Measurements from ENCODE around the gene LENG8.
"Not testable (repeated sequence)": the region's sequence is repeated elsewhere in the genome, so short reads cannot be mapped to it uniquely, and the experiment has no call there.

Gene LENG8

DNA sequence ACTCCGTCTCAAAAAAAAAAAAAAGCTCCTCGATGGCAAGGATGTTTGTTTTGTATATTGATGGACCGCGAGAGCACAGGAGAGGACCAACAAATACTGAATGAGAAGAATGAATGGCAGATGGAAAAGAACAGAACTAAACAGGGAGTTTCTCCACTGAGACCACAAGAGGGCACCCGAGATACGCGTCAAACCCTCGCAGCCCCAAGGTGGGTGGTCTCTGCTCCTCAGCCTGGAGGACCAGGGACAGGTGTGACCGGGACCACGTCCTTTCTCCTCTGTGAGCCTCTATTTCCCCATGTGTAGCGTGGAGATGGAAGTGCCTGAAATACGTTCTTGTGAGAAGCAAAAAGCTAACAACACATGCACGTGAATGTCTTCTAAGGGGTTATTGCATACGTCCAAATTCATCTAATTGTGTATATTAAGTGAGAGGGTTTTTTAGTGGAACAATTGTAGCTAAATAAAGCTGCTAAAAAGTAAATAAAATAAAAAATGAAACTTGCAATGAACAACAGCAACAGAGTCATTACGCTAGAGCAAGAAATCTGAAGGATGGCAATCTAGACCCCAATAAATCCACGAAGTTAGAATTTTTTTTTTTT, 32.4 kb downstream of the LENG8 start:
- Mint-ChIP-seq H3K36me3 (ENCODE audit: low read depth) (no peaks in the 10 kb centered on the region), H3K9me3 (no peaks in the 10 kb centered on the region), H3K27ac (peak overlapping the region; percentile 35), H3K4me1 (ENCODE audit: low read depth) (peaks cover 21% of the 10 kb centered on the region), H3K27me3 (ENCODE audit: low read depth) (peaks cover 18% of the 10 kb centered on the region), H3K4me3 (peak overlapping the region; percentile 10)
- DNase-seq (ENCODE audit: low spot score) = peak; percentile 34

DNA sequence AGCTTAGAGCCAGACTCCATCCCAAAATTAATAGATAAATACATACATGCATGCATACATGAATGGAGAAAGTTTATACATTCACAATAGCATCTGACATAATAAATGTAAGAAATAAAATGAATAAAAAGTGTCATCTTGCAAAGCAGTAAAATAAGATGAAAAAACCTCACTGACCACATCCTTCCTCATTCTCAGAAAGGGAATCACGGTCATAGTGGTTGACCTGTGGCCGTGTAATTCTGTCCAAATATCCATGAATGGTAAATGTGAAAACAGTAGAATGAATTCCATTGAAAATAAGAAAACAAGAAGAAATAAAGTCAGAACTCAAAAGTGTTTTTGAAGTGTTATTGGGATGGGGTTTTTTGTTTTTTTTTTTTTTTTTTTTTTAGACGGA, 33.9 kb downstream of the LENG8 start:
- Mint-ChIP-seq H3K27ac (no peak overlapping the region), H3K4me3 (no peak overlapping the region), H3K36me3 (ENCODE audit: low read depth) (no peaks in the 10 kb centered on the region), H3K4me1 (ENCODE audit: low read depth) (peaks cover 21% of the 10 kb centered on the region), H3K9me3 (no peaks in the 10 kb centered on the region), H3K27me3 (ENCODE audit: low read depth) (peaks cover 13% of the 10 kb centered on the region)
- no peak for DNase-seq (ENCODE audit: low spot score)

DNA sequence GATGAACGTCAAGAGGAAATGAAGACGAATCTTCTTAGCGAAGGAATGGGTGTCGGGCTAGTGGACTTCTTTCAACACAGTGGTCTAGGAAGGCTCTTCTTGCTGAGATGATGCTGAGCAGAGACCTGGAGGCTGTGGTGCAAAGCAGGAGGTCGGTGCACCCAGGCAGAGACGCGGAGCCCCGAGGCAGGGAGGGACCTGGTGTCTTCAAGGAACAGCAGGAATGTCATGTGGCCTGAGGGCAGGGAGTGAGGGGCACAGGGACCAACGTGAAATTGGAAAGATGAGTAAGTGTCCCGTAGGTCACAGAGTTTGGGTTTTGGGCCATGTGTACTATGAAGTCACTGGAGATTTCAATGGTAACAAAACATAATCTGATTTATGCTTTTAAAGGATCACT, 35.5 kb downstream of the LENG8 start:
- H3K4me3 Mint-ChIP-seq = no peak overlapping the region
- DNase-seq (ENCODE audit: low spot score) = no peak
- no peak overlapping the region for H3K27ac Mint-ChIP-seq
- no peaks in the 10 kb centered on the region for H3K9me3 Mint-ChIP-seq
- peaks cover 12% of the 10 kb centered on the region for H3K27me3 Mint-ChIP-seq (ENCODE audit: low read depth)
- no peaks in the 10 kb centered on the region for H3K36me3 Mint-ChIP-seq (ENCODE audit: low read depth)
- H3K4me1 Mint-ChIP-seq (ENCODE audit: low read depth) = peaks cover 18% of the 10 kb centered on the region

DNA sequence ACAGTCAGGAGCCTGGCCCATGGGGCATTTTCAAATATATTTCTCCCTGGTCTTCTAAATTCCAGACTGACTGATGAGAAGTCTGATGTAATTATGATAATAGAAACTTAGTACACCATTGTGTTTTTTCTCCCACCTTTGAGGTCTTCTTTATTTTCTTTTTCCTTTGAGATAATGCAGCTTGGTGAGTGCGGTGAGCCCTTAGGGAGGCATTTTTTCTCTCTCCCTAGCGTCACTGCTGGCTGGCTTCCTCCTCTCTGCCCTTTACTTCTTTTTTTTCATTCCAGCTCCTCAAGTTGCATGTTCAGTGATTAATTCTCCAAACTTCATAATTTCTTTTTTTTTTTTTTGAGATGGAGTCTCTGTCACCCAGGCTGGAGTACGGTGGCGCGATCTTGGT, 36.9 kb downstream of the LENG8 start:
- Mint-ChIP-seq H3K27ac (no peak overlapping the region), H3K4me1 (ENCODE audit: low read depth) (peaks cover 16% of the 10 kb centered on the region), H3K4me3 (no peak overlapping the region), H3K36me3 (ENCODE audit: low read depth) (no peaks in the 10 kb centered on the region), H3K27me3 (ENCODE audit: low read depth) (peaks cover 16% of the 10 kb centered on the region), H3K9me3 (no peaks in the 10 kb centered on the region)
- no peak for DNase-seq (ENCODE audit: low spot score)

DNA sequence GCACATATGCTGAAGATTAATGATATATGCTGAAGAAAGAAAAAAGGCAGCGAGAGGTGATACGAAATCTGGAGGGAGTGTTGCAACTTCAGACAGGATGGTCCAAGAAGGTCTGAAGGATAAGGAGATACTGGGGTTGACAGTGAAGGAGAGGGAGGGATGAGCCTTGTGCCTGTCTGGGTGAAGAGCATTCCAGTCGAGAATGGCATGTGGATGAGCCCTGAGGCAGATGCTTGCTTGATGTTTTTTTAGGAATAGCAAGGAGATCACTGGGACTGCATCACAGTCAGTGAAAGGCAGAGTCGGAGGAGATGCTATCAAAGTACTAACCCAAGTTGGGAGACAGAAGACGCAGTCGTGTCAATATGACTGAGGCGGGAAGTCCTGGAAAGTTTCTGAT, 40.3 kb downstream of the LENG8 start:
- Mint-ChIP-seq H3K4me1 (ENCODE audit: low read depth) (peaks cover 3% of the 10 kb centered on the region), H3K9me3 (no peaks in the 10 kb centered on the region), H3K4me3 (no peak overlapping the region), H3K27me3 (ENCODE audit: low read depth) (peaks cover 19% of the 10 kb centered on the region), H3K27ac (no peak overlapping the region), H3K36me3 (ENCODE audit: low read depth) (no peaks in the 10 kb centered on the region)
- DNase-seq (ENCODE audit: low spot score) = no peak

DNA sequence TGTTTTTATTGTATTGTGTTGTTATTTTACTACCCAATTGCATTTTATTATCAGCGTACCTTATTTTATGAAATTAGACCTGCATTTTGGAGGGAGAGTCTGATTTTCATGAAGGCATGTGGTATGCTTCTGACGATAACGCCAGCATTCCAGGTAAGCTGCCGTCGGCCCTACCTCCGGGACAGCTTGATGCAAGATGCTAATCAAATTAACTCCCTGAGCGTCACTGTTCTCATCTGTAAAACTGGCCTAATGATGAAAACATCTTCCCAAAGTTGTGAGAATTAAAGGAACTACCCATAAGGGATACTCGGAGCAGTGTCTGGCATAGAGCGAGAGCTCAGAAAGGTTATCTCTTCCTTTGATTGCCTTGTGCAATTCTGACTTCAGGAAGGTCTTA, 40.8 kb downstream of the LENG8 start:
- DNase-seq (ENCODE audit: low spot score) = no peak
- H3K27me3 Mint-ChIP-seq (ENCODE audit: low read depth) = peaks cover 20% of the 10 kb centered on the region
- H3K9me3 Mint-ChIP-seq = no peaks in the 10 kb centered on the region
- peaks cover 3% of the 10 kb centered on the region for H3K4me1 Mint-ChIP-seq (ENCODE audit: low read depth)
- no peaks in the 10 kb centered on the region for H3K36me3 Mint-ChIP-seq (ENCODE audit: low read depth)
- H3K27ac Mint-ChIP-seq = no peak overlapping the region
- H3K4me3 Mint-ChIP-seq = no peak overlapping the region

DNA sequence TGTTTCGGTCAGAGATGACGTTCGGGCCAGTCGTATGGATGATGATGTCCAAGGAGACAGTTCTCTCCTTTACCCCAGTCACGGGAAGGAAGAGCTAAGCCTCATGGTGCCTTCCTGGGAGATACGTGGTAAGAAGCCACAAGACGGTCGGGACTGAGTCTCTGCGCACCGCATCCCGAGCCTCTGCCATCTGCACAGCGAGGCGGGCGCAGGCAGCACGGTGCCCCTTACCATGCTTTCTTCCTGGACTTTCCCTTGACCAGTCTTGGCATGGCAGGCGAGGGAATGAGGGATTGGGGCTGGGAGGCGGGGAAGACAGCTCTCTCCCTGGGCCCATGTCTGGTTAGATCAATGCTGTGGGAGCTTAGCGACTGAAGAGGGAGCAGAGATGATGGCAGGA, 43.6 kb downstream of the LENG8 start:
- Mint-ChIP-seq H3K9me3 (no peaks in the 10 kb centered on the region), H3K4me1 (ENCODE audit: low read depth) (peaks cover 4% of the 10 kb centered on the region), H3K27ac (no peak overlapping the region), H3K36me3 (ENCODE audit: low read depth) (no peaks in the 10 kb centered on the region), H3K27me3 (ENCODE audit: low read depth) (peaks cover 37% of the 10 kb centered on the region), H3K4me3 (no peak overlapping the region)
- no peak for DNase-seq (ENCODE audit: low spot score)

DNA sequence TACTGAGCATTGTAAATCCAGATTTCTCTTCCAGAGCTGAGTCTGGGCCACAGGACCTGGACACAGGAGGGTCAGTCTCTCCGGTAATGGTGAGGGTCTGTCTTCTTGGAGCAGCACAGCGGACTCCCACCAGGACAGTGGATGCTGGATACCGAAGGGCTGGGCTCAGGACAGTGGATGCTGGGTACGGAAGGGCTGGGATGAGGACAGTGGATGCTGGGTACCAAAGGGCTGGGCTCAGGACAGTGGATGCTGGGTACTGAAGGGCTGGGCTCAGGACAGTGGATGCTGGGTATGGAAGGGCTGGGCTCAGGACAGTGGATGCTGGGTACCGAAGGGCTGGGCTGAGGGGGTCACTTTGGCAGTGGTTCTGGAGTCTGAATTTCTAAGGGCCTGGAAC, 44.1 kb downstream of the LENG8 start:
- peaks cover 39% of the 10 kb centered on the region for H3K27me3 Mint-ChIP-seq (ENCODE audit: low read depth)
- not testable (repeated sequence) for H3K4me1 Mint-ChIP-seq (ENCODE audit: low read depth); H3K9me3 Mint-ChIP-seq; H3K27ac Mint-ChIP-seq; H3K4me3 Mint-ChIP-seq; DNase-seq (ENCODE audit: low spot score); H3K36me3 Mint-ChIP-seq (ENCODE audit: low read depth)

DNA sequence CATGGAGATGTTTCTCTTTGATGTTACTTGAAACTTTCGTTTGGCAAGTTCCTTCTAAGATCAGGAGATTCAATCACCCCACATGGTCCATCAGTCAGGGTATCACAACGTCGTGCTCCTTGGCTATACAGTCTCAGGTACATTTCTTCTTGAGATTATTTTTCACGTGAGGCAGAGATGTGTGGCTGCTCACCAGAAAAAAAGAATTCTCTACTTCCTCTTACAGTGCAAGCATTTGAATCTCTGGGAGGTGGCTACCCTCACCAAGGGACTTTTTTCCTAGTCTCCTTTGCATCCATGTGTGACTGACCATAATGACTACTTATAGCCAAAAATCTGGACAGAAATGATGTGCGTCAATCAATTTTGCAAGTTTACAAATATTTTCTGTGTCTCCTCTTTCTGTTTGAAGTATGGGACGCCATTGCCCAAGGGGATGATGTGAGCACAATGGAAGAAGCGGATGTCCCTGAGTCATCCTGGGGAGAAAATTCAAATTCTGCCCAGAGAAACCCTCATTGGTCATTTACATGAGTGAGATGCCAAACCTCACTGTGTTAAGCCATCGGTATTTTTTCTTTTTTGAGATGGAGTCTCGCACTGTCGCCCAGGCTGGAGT, 45.1 kb downstream of the LENG8 start:
- peaks cover 10% of the 10 kb centered on the region for H3K4me1 Mint-ChIP-seq (ENCODE audit: low read depth)
- H3K9me3 Mint-ChIP-seq = no peaks in the 10 kb centered on the region
- no peaks in the 10 kb centered on the region for H3K36me3 Mint-ChIP-seq (ENCODE audit: low read depth)
- DNase-seq (ENCODE audit: low spot score) = no peak
- H3K27ac Mint-ChIP-seq = no peak overlapping the region
- H3K27me3 Mint-ChIP-seq (ENCODE audit: low read depth) = peaks cover 40% of the 10 kb centered on the region
- H3K4me3 Mint-ChIP-seq = no peak overlapping the region

DNA sequence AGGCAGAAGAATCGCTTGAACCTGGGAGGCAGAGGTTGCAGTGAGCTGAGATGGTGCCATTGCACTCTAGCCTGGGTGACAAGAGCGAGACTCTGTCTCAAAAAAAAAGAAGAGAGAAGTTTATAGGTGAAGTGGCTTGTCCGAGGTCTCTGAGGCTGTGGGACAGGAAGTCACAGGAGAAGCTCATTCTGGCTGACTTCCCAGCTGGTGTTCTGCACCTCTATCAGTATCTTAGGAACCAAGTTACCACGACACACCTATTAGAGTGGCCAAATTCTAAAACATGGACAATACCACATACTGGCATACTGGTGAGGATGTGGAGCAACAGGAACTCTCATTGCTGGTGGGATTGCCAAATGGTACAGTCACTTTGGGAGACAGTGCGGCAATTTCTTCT, 46.3 kb downstream of the LENG8 start:
- peaks cover 38% of the 10 kb centered on the region for H3K27me3 Mint-ChIP-seq (ENCODE audit: low read depth)
- not testable (repeated sequence) for H3K36me3 Mint-ChIP-seq (ENCODE audit: low read depth); H3K27ac Mint-ChIP-seq; DNase-seq (ENCODE audit: low spot score); H3K9me3 Mint-ChIP-seq; H3K4me3 Mint-ChIP-seq
- H3K4me1 Mint-ChIP-seq (ENCODE audit: low read depth) = peaks cover 13% of the 10 kb centered on the region

DNA sequence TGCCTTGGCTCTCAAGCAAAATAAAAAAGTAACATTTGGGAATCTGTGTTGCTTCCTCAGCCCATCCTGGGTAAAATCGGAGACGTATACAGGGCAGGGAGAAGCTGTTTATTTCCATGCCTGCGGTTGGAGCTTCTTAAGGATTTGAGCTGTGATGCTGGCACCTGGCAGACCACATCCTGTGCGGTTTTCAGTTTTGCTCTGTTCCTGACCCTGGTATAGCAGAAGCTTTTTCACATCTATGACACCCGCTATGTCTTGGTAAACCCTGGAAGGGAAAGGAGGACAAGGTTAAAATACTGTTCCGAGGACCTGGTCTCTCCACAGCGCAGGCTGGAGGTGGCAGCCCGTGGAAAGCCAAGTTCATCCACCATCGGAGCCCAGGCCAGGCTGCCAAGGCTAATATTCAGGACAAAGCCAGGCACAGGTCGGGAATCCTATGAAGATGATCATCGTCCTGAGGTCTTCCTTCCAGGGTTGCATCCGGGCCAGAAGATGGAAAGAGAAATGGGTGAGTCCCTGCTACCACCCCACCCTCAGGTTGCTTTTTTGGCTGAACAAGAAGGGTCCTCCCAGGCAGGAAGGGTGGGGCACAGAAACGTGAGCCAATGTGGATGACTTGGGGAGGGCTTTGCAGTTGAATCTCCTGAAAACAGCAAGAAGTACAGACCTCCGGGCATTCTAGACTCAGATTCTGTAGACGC, 48.9 kb downstream of the LENG8 start:
- not testable (repeated sequence) for H3K36me3 Mint-ChIP-seq (ENCODE audit: low read depth); H3K27ac Mint-ChIP-seq; H3K9me3 Mint-ChIP-seq
- Mint-ChIP-seq H3K27me3 (ENCODE audit: low read depth) (peaks cover 29% of the 10 kb centered on the region), H3K4me1 (ENCODE audit: low read depth) (peaks cover 20% of the 10 kb centered on the region), H3K4me3 (peak overlapping the region; percentile 57)
- peak; percentile 23 for DNase-seq (ENCODE audit: low spot score)

DNA sequence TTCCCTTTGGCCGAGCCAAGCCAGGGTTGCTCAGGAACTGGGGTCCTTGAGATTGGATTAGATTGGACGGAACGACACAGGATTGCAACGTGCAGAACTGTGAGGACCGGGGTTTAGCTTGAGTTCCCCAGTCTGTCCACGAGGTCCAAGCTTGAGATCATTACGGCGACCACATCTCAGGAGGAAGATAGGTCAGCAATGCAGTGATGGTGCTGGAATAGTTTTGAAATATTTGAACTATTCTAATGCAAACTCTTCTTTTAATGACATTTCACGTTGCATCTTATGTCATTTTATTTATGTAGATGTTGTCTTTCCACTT, 49.4 kb downstream of the LENG8 start:
- not testable (repeated sequence) for H3K4me3 Mint-ChIP-seq; H3K9me3 Mint-ChIP-seq; H3K27ac Mint-ChIP-seq; DNase-seq (ENCODE audit: low spot score); H3K36me3 Mint-ChIP-seq (ENCODE audit: low read depth)
- H3K4me1 Mint-ChIP-seq (ENCODE audit: low read depth) = peaks cover 20% of the 10 kb centered on the region
- H3K27me3 Mint-ChIP-seq (ENCODE audit: low read depth) = peaks cover 29% of the 10 kb centered on the region

DNA sequence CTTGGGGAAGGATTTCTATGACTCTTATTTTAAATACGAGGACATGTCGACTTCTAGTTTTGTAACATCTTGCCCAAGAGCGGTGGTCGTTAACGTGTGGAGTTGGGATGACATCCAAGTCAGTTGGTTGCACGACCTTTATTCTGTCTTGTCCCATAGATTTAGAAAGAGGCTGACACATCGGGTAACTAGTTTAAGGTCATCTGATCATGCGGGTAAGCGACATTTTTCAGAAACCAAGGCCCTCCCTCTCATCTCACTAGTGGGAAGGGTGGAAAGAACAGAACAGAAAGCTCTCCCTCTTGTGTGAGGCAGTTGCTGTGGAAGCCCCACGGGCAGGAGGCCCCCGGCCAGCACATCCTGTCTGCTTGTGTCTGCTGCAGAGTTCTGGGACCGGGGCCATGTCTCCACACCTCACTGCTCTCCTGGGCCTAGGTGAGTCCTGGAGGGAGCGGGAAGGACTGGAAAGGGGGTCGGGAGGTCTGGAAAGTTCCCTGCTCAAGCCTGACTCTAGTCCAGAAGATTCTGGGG, 53.6 kb downstream of the LENG8 start, which contains the start of gene LAIR2:
Gene LAIR2 (plus strand): TSS at position 314 of the 531 bp plus-strand sequence. CDS start 88 bp downstream, at position 402.
- H3K4me1 Mint-ChIP-seq (ENCODE audit: low read depth) = peaks cover 31% of the 10 kb centered on the region
- peak; percentile 67 for DNase-seq (ENCODE audit: low spot score)
- no peak within 1 kb of the TSS for H3K27ac Mint-ChIP-seq
- peak within 1 kb of the TSS; percentile 54 for H3K4me3 Mint-ChIP-seq
- no peaks in the 10 kb centered on the region for H3K9me3 Mint-ChIP-seq
- H3K27me3 Mint-ChIP-seq (ENCODE audit: low read depth) = peaks cover 8% of the 10 kb centered on the region
- peaks cover 4% of the 10 kb centered on the region for H3K36me3 Mint-ChIP-seq (ENCODE audit: low read depth)

DNA sequence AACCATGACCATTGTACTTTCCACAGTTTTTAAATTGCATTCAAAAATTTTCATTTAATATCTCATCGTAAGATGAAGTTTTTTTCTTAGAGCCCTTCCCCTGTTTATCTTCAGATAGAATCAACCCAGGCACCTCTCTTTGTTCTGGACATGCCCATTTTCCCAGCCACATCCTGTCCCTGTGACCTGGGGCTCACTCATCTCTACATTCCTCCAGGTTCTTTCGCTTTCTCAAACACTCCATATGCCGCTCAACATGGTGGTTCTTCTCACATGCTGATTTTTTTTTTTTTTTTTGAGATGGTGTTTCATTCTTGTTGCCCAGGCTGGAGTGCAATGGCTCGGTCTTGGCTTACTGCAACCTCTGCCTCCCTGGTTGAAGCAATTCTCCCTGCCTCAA, 56.5 kb downstream of the LENG8 start:
- not testable (repeated sequence) for H3K36me3 Mint-ChIP-seq (ENCODE audit: low read depth); H3K9me3 Mint-ChIP-seq; DNase-seq (ENCODE audit: low spot score); H3K27me3 Mint-ChIP-seq (ENCODE audit: low read depth); H3K27ac Mint-ChIP-seq
- Mint-ChIP-seq H3K4me1 (ENCODE audit: low read depth) (peaks cover 28% of the 10 kb centered on the region), H3K4me3 (peak overlapping the region; percentile 44)
